Activated CD8-positive, alpha-beta memory T cell treated with anti-CD3 and anti-CD28 coated beads, Interleukin-2, amount 50 U/mL, for 4 hours (primary cell): ENCODE measurements around the gene STAMBPL1.
"Not testable (repeated sequence)": the region's sequence is repeated elsewhere in the genome, so short reads cannot be mapped to it uniquely, and the experiment has no call there.

Experiments used
- DNase-seq: peaks from one replicate; pipeline ENCODE4 v3.0.0-alpha.2; 2020

Gene STAMBPL1

GRCh38 chr10:88879534-88880281, at the start of gene STAMBPL1:
STAMBPL1 (plus strand) TSS chr10:88880245; CDS start chr10:88901709, 21,464 bp downstream.
- DNase-seq = peak; percentile 70

GRCh38 chr10:88830643-88831268, 49.3 kb upstream of the STAMBPL1 start:
- no peak for DNase-seq

GRCh38 chr10:88831709-88832108, 48.3 kb upstream of the STAMBPL1 start:
- peak; percentile 29 for DNase-seq

GRCh38 chr10:88832376-88832775, 47.7 kb upstream of the STAMBPL1 start:
- DNase-seq = no peak

- no peak for DNase-seq
Observed at GRCh38 chr10:88833156-88833555, 46.9 kb upstream of the STAMBPL1 start.

GRCh38 chr10:88833723-88834122, 46.3 kb upstream of the STAMBPL1 start:
- DNase-seq = no peak

- DNase-seq = peak; percentile 88
Observed at GRCh38 chr10:88835096-88835909, 44.7 kb upstream of the STAMBPL1 start.

- DNase-seq = no peak
Observed at GRCh38 chr10:88835910-88836221, 44.2 kb upstream of the STAMBPL1 start.

GRCh38 chr10:88837632-88838031, 42.4 kb upstream of the STAMBPL1 start:
- DNase-seq = not testable (repeated sequence)

GRCh38 chr10:88838766-88839350, 41.2 kb upstream of the STAMBPL1 start:
- no peak for DNase-seq

GRCh38 chr10:88840104-88840503, 39.9 kb upstream of the STAMBPL1 start:
- no peak for DNase-seq

GRCh38 chr10:88840881-88841280, 39.2 kb upstream of the STAMBPL1 start:
- no peak for DNase-seq

- no peak for DNase-seq
Observed at GRCh38 chr10:88841316-88842111, 38.5 kb upstream of the STAMBPL1 start.

- no peak for DNase-seq
Observed at GRCh38 chr10:88843171-88843570, 36.9 kb upstream of the STAMBPL1 start.

- no peak for DNase-seq
Observed at GRCh38 chr10:88848499-88848898, 31.5 kb upstream of the STAMBPL1 start.

- DNase-seq = no peak
Observed at GRCh38 chr10:88849234-88849633, 30.8 kb upstream of the STAMBPL1 start.

- no peak for DNase-seq
Observed at GRCh38 chr10:88850712-88851111, 29.3 kb upstream of the STAMBPL1 start.

- no peak for DNase-seq
Observed at GRCh38 chr10:88851706-88852105, 28.3 kb upstream of the STAMBPL1 start, which contains the start of gene ANKRD22. ANKRD22 (minus strand) TSS chr10:88851844; CDS start chr10:88851607, 237 bp downstream.

- DNase-seq = no peak
Observed at GRCh38 chr10:88852327-88852726, 27.7 kb upstream of the STAMBPL1 start.

- no peak for DNase-seq
Observed at GRCh38 chr10:88853155-88853881, 26.7 kb upstream of the STAMBPL1 start.

- DNase-seq = no peak
Observed at GRCh38 chr10:88854684-88855083, 25.4 kb upstream of the STAMBPL1 start.

GRCh38 chr10:88857831-88858230, 22.2 kb upstream of the STAMBPL1 start:
- no peak for DNase-seq
